Stimulated activated CD4-positive, alpha-beta T cell treated with anti-CD3 and anti-CD28 coated beads, Interleukin-1b, Interleukin-23, amount 100 ng/mL, for 24 hours (primary cell): ENCODE data around the gene CCNE1.
"Not testable (repeated sequence)": the region's sequence is repeated elsewhere in the genome, so short reads cannot be mapped to it uniquely, and the experiment has no call there.

Source experiments
- DNase-seq, 4 experiments: peaks; one replicate each; pipeline ENCODE4 v3.0.0-alpha.2; 2020; ENCODE audit warnings: low read depth in 4 of 4, low spot score in 1 of 4

CCNE1 gene

GRCh38 chr19:29785955-29786589 is 25.7 kb upstream of the CCNE1 start:
- peak in 1 of 4 experiments; percentile 8 for DNase-seq

- no peak for DNase-seq
These were observed 24.5 kb upstream of the CCNE1 start for GRCh38 chr19:29787281-29787680.

- DNase-seq: no peak
These were observed 22.8 kb upstream of the CCNE1 start for GRCh38 chr19:29789007-29789406.

GRCh38 chr19:29793116-29793727 is 18.6 kb upstream of the CCNE1 start:
- no peak for DNase-seq

GRCh38 chr19:29794490-29794889 is 17.3 kb upstream of the CCNE1 start:
- DNase-seq: not testable (repeated sequence)

- no peak for DNase-seq
These were observed 16.2 kb upstream of the CCNE1 start for GRCh38 chr19:29795461-29796172.

- DNase-seq: no peak
These were observed 15.6 kb upstream of the CCNE1 start for GRCh38 chr19:29796173-29796573.

GRCh38 chr19:29798774-29799497 is 12.9 kb upstream of the CCNE1 start:
- DNase-seq: no peak

GRCh38 chr19:29800100-29800825 is 11.5 kb upstream of the CCNE1 start:
- DNase-seq: no peak

- DNase-seq: not testable (repeated sequence)
These were observed 7.8 kb upstream of the CCNE1 start for GRCh38 chr19:29803951-29804350.

GRCh38 chr19:29804493-29804892 is 7.3 kb upstream of the CCNE1 start:
- DNase-seq: peak in 1 of 4 experiments; percentile 7

GRCh38 chr19:29805031-29805965 is 6.5 kb upstream of the CCNE1 start:
- DNase-seq: no peak

- no peak for DNase-seq
These were observed 5.5 kb upstream of the CCNE1 start for GRCh38 chr19:29806098-29806866.

GRCh38 chr19:29807178-29807577 is 4.6 kb upstream of the CCNE1 start:
- no peak for DNase-seq

- no peak for DNase-seq
These were observed 3.9 kb upstream of the CCNE1 start for GRCh38 chr19:29807870-29808405.

- no peak for DNase-seq
These were observed 1.8 kb upstream of the CCNE1 start for GRCh38 chr19:29809795-29810503.

- DNase-seq: no peak
These were observed 1.3 kb upstream of the CCNE1 start for GRCh38 chr19:29810504-29810871.
